ENCODE measurements around the gene BTNL9.

DNA sequence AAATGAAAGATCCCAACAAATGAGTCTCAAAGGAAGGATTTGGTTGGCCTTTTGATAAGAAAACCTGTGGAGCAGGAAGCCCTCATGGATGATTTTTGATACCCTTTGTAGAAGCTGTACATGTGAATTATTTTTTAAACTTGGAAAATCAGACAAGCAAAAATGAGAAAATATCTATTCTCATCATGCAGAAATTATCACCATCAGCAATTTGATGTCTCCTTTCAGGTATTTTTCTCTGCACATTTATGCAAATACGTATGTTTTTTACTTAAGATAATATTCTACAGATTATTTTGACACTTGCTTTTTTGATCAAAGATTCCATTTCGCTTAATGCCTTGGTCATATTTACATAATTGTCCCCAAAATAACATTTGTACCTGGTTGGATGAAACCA lies 7.2 kb downstream of the BTNL9 start:
- no peak for TF ChIP-seq ZNF274 (IDR thresholded peaks at IDR 0.05; ENCODE audit: low read depth, low read length)
- TF ChIP-seq SUZ12 (IDR thresholded peaks at IDR 0.05; ENCODE audit: extremely low read depth, insufficient read depth, insufficient read length) = no peak

Data from NT2/D1 (cell line).